Mesenchymal stem cell (in vitro differentiated cells and primary cell): ENCODE results near the gene TC2N.

Experiments
- DNase-seq: peaks from one replicate; pipeline ENCODE4 v3.0.0-alpha.2; 2013
- H2AFZ ChIP-seq: one replicate; pipeline ENCODE4 v1.6.1; 2013; ENCODE audit warnings: low read depth, mild to moderate bottlenecking, control low read depth, inconsistent platforms, low read length, moderate library complexity
- H2AK5ac ChIP-seq: 2 replicates; pipeline ENCODE4 v1.6.1; 2013; ENCODE audit warnings: low read length, moderate library complexity, mild to moderate bottlenecking, inconsistent platforms; ENCODE audit not compliant: severe bottlenecking
- H2BK120ac ChIP-seq: one replicate; pipeline ENCODE4 v1.6.1; 2013; ENCODE audit warnings: low read depth, mild to moderate bottlenecking, inconsistent platforms, low read length, moderate library complexity
- H2BK12ac ChIP-seq, 2 experiments: one replicate each; pipeline ENCODE4 v1.6.1; 2013; ENCODE audit warnings: inconsistent platforms in 2 of 2, low read length in 2 of 2, mild to moderate bottlenecking in 2 of 2, moderate library complexity in 2 of 2, control low read depth in 1 of 2
- H2BK15ac ChIP-seq: one replicate; pipeline ENCODE4 v1.6.1; 2013; ENCODE audit warnings: mild to moderate bottlenecking, low read depth, inconsistent platforms; ENCODE audit not compliant: poor library complexity, severe bottlenecking
- H2BK5ac ChIP-seq: 2 replicates; pipeline ENCODE4 v1.6.1; 2013; ENCODE audit warnings: low read depth, mild to moderate bottlenecking, low read length, control low read depth, inconsistent platforms; ENCODE audit not compliant: poor library complexity, severe bottlenecking
- H3K14ac ChIP-seq, 2 experiments: one replicate each; pipeline ENCODE4 v1.6.1; 2013; ENCODE audit warnings: inconsistent platforms in 2 of 2, low read length in 2 of 2, control low read depth in 1 of 2, mild to moderate bottlenecking in 1 of 2, moderate library complexity in 1 of 2
- H3K18ac ChIP-seq, 2 experiments: one replicate each; pipeline ENCODE4 v1.6.1; 2013; ENCODE audit warnings: inconsistent platforms in 2 of 2, low read length in 2 of 2, control low read depth in 1 of 2, low read depth in 1 of 2, mild to moderate bottlenecking in 1 of 2
- H3K23ac ChIP-seq, 2 experiments: one replicate each; pipeline ENCODE4 v1.6.1; 2013; ENCODE audit warnings: inconsistent platforms in 2 of 2, low read length in 2 of 2, mild to moderate bottlenecking in 2 of 2, moderate library complexity in 2 of 2, control low read depth in 1 of 2
- H3K27ac ChIP-seq: 2 replicates; pipeline ENCODE4 v1.5.1; 2013; ENCODE audit warnings: mild to moderate bottlenecking, moderate library complexity, low read length, control low read depth, inconsistent platforms; ENCODE audit not compliant: poor library complexity, severe bottlenecking
- H3K27me3 ChIP-seq, 2 experiments: 2 replicates each; pipeline versions ENCODE4 v1.6.1 to v1.7.0; 2013; ENCODE audit warnings: low read length in 2 of 2, mild to moderate bottlenecking in 2 of 2, moderate library complexity in 2 of 2, control low read depth in 1 of 2, inconsistent platforms in 1 of 2; ENCODE audit not compliant: control insufficient read depth in 1 of 2, insufficient read depth in 1 of 2
- H3K36me3 ChIP-seq, 2 experiments: 2 replicates each; pipeline versions ENCODE4 v1.6.1 to v1.7.0; 2013; ENCODE audit warnings: low read length in 2 of 2, control low read depth in 1 of 2, inconsistent platforms in 1 of 2, low read depth in 1 of 2, mild to moderate bottlenecking in 1 of 2; ENCODE audit not compliant: insufficient read depth in 2 of 2, control insufficient read depth in 1 of 2
- H3K4ac ChIP-seq, 2 experiments: one replicate each; pipeline ENCODE4 v1.6.1; 2013; ENCODE audit warnings: inconsistent platforms in 2 of 2, low read length in 2 of 2, mild to moderate bottlenecking in 2 of 2, moderate library complexity in 2 of 2, control low read depth in 1 of 2, low read depth in 1 of 2
- H3K4me1 ChIP-seq: 2 replicates; pipeline ENCODE4 v1.6.1; 2013; ENCODE audit warnings: low read depth, low read length, control low read depth; ENCODE audit not compliant: control insufficient read depth, insufficient read depth
- H3K4me2 ChIP-seq: 2 replicates; pipeline ENCODE4 v1.6.1; 2013; ENCODE audit warnings: low read length, mild to moderate bottlenecking, inconsistent platforms; ENCODE audit not compliant: poor library complexity, severe bottlenecking
- H3K4me3 ChIP-seq, 2 experiments: 2 replicates each; pipeline versions ENCODE4 v1.5.1 to v1.7.0; 2013; ENCODE audit warnings: low read length in 2 of 2, mild to moderate bottlenecking in 2 of 2, control low read depth in 1 of 2, low read depth in 1 of 2; ENCODE audit not compliant: insufficient read depth in 1 of 2
- H3K79me1 ChIP-seq: replicated peaks from 2 replicates; pipeline ENCODE4 v1.6.1; 2013; ENCODE audit warnings: mild to moderate bottlenecking, control low read depth, low read length, inconsistent platforms; ENCODE audit not compliant: poor library complexity, severe bottlenecking
- H3K9ac ChIP-seq: 2 replicates; pipeline ENCODE4 v1.7.0; 2013; ENCODE audit warnings: mild to moderate bottlenecking, low read length, moderate library complexity
- H3K9me3 ChIP-seq: 2 replicates; pipeline ENCODE4 v1.7.0; 2013; ENCODE audit warnings: mild to moderate bottlenecking, low read length; ENCODE audit not compliant: control insufficient read depth
- H4K8ac ChIP-seq: one replicate; pipeline ENCODE4 v1.6.1; 2013; ENCODE audit warnings: inconsistent platforms, mild to moderate bottlenecking, low read length, moderate library complexity
- H4K91ac ChIP-seq: one replicate; pipeline ENCODE4 v1.6.1; 2013; ENCODE audit warnings: mild to moderate bottlenecking, low read length, inconsistent platforms
- WGBS: methylation state at CpG from one replicate; pipeline ENCODE4 v1.1.7; 2013; ENCODE audit warnings: mixed read lengths; 5-methylcytosine and 5-hydroxymethylcytosine counted together

Gene TC2N

GRCh38 chr14:91885839-91886238, 18.5 kb upstream of the TC2N start:
- peaks cover 0 to 6% of the 10 kb centered on the region in 2 experiments for H3K27me3 ChIP-seq
- no peak overlapping the region for H2BK5ac ChIP-seq
- no peaks in the 10 kb centered on the region for H3K4me1 ChIP-seq
- no peak overlapping the region for H3K27ac ChIP-seq
- WGBS: 90% methylated on average over 4 of the region's 4 CpGs
- no peak overlapping the region for H3K4me3 ChIP-seq
- H3K79me1 ChIP-seq: no peaks in the 10 kb centered on the region
- H3K14ac ChIP-seq: no peak overlapping the region
- no peak overlapping the region for H2BK15ac ChIP-seq
- H3K18ac ChIP-seq: no peak overlapping the region
- H3K9ac ChIP-seq: no peak overlapping the region
- no peak overlapping the region for H2BK120ac ChIP-seq
- H2BK12ac ChIP-seq: no peak overlapping the region
- no peak overlapping the region for H2AK5ac ChIP-seq
- peaks cover 0 to 17% of the 10 kb centered on the region in 2 experiments for H3K36me3 ChIP-seq
- H4K8ac ChIP-seq: no peak overlapping the region
- H3K4me2 ChIP-seq: no peak overlapping the region
- H4K91ac ChIP-seq: no peak overlapping the region
- H3K9me3 ChIP-seq: no peaks in the 10 kb centered on the region
- H2AFZ ChIP-seq: no peak overlapping the region
- no peak overlapping the region for H3K23ac ChIP-seq
- no peak overlapping the region for H3K4ac ChIP-seq
- DNase-seq: no peak

- Histone ChIP-seq H2BK5ac (no peak overlapping the region), H2BK12ac (no peak overlapping the region), H3K36me3 (peaks cover 0 to 17% of the 10 kb centered on the region in 2 experiments), H3K27ac (no peak overlapping the region), H2AK5ac (no peak overlapping the region), H3K4me3 (no peak overlapping the region), H3K23ac (no peak overlapping the region), H3K4me2 (no peak overlapping the region), H4K91ac (no peak overlapping the region), H3K9me3 (no peaks in the 10 kb centered on the region), H2BK15ac (no peak overlapping the region), H3K9ac (no peak overlapping the region), H3K4ac (no peak overlapping the region), H4K8ac (no peak overlapping the region), H2BK120ac (no peak overlapping the region), H2AFZ (no peak overlapping the region), H3K27me3 (peaks cover 0 to 6% of the 10 kb centered on the region in 2 experiments), H3K14ac (no peak overlapping the region), H3K79me1 (no peaks in the 10 kb centered on the region), H3K18ac (no peak overlapping the region), H3K4me1 (no peaks in the 10 kb centered on the region)
- DNase-seq: no peak
- 88% methylated on average over 4 of the region's 4 CpGs for WGBS
Observed at GRCh38 chr14:91885113-91885712, 17.9 kb upstream of the TC2N start.

GRCh38 chr14:91884664-91885063, 17.3 kb upstream of the TC2N start:
- Histone ChIP-seq H3K4me1 (no peaks in the 10 kb centered on the region), H3K27ac (no peak overlapping the region), H2BK5ac (no peak overlapping the region), H2AK5ac (no peak overlapping the region), H4K8ac (no peak overlapping the region), H2BK15ac (no peak overlapping the region), H3K9ac (no peak overlapping the region), H2BK120ac (no peak overlapping the region), H2BK12ac (no peak overlapping the region), H3K23ac (no peak overlapping the region), H3K4me3 (no peak overlapping the region), H3K79me1 (no peaks in the 10 kb centered on the region), H3K18ac (no peak overlapping the region), H4K91ac (no peak overlapping the region), H3K36me3 (peaks cover 0 to 21% of the 10 kb centered on the region in 2 experiments), H2AFZ (no peak overlapping the region), H3K4me2 (no peak overlapping the region), H3K27me3 (peaks cover 0 to 6% of the 10 kb centered on the region in 2 experiments), H3K4ac (no peak overlapping the region), H3K14ac (peak overlapping the region in 1 of 2 experiments; percentile 47), H3K9me3 (no peaks in the 10 kb centered on the region)
- DNase-seq: no peak
- WGBS: 56% methylated on average over 6 of the region's 6 CpGs

GRCh38 chr14:91883753-91884152, 16.4 kb upstream of the TC2N start:
- no peak overlapping the region for H3K14ac ChIP-seq
- H2AK5ac ChIP-seq: no peak overlapping the region
- no peak overlapping the region for H3K18ac ChIP-seq
- H3K36me3 ChIP-seq: peaks cover 0 to 26% of the 10 kb centered on the region in 2 experiments
- peak overlapping the region in 1 of 2 experiments; percentile 5 for H3K4me3 ChIP-seq
- peaks cover 0 to 6% of the 10 kb centered on the region in 2 experiments for H3K27me3 ChIP-seq
- H3K27ac ChIP-seq: no peak overlapping the region
- no peak for DNase-seq
- no peak overlapping the region for H2AFZ ChIP-seq
- H2BK120ac ChIP-seq: no peak overlapping the region
- WGBS: 88% methylated on average over 9 of the region's 9 CpGs
- no peak overlapping the region for H4K91ac ChIP-seq
- H3K4me2 ChIP-seq: no peak overlapping the region
- H4K8ac ChIP-seq: no peak overlapping the region
- no peaks in the 10 kb centered on the region for H3K4me1 ChIP-seq
- no peak overlapping the region for H2BK12ac ChIP-seq
- H3K9ac ChIP-seq: no peak overlapping the region
- no peak overlapping the region for H3K4ac ChIP-seq
- H3K23ac ChIP-seq: no peak overlapping the region
- H2BK5ac ChIP-seq: no peak overlapping the region
- no peaks in the 10 kb centered on the region for H3K79me1 ChIP-seq
- H2BK15ac ChIP-seq: no peak overlapping the region
- no peaks in the 10 kb centered on the region for H3K9me3 ChIP-seq
